Nephron (organoid): ENCODE data around the gene MAMSTR.

Source experiments
- H3K27ac Mint-ChIP-seq, 3 experiments: 2 replicates each; pipeline ENCODE4 v1.8.0; 2020; ENCODE audit warnings: mixed read lengths in 3 of 3, mild to moderate bottlenecking in 2 of 3, moderate library complexity in 1 of 3
- H3K27me3 Mint-ChIP-seq: 2 replicates; pipeline ENCODE4 v1.8.0; 2021; ENCODE audit warnings: low read depth, mild to moderate bottlenecking, moderate library complexity, mixed read lengths
- H3K36me3 Mint-ChIP-seq: 2 replicates; pipeline ENCODE4 v1.8.0; 2020; ENCODE audit warnings: low read depth, mixed read lengths
- H3K4me1 Mint-ChIP-seq: 2 replicates; pipeline ENCODE4 v1.8.0; 2020; ENCODE audit warnings: mixed read lengths
- H3K4me3 Mint-ChIP-seq, 3 experiments: 2 replicates each; pipeline ENCODE4 v1.8.0; 2020; ENCODE audit warnings: mild to moderate bottlenecking in 3 of 3, mixed read lengths in 3 of 3, moderate library complexity in 2 of 3
- H3K9me3 Mint-ChIP-seq: 2 replicates; pipeline ENCODE4 v1.8.0; 2020; ENCODE audit warnings: mixed read lengths
- TF ChIP-seq, protein P1 (sequence below), 3 experiments: fragments of 200-600 bp; sonication (generic); IDR thresholded peaks; one replicate each; pipeline ENCODE4 v1.5.0; 2021; ENCODE audit warnings: antibody characterized with exemption in 3 of 3; ENCODE audit not compliant: unreplicated experiment in 3 of 3

MAMSTR gene

DNA sequence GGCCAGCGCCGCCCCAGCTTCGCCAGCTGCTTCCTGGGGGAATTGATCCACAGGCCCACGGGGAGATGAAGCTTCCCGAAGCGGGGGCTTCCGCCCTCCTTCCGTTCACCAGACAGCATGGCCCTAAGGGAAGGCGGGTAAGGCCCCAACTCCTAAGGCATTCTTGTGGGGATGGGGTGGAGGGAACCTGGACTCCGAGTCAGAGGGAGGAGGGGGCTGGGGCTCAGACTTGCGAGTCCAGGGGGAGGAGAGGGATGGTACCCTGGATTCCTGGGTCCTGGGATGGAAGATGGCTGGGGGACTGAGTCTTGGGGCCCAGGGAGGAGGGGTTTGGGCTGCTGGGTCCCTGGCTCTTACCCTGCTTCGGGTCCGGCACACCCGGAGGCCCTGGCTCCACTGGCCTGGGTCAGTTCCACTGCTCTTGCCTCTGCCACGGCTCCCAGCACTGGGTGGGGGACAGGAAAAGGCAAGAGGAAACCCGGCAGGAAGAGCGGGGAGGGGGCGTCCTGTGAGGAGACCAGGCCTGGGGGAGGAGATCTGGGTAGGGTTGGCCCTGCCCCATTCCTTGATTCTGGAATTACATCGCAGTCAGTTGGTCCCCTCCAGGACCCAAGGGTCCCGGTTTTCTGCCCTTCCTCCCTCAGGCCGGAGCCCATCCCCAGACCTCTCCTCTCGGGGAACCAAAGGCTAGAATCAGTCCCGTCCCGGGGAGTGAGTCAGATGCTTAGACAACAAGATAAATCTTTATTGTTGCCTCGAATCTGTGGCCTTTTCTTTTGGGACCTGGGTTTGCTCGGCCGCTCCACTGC is 20.8 kb upstream of the MAMSTR start, which contains the start of gene RASIP1:
Gene RASIP1 (minus strand): TSS at position 447 of the 809 bp plus-strand sequence. CDS start 328 bp downstream, at position 119.
- Mint-ChIP-seq H3K9me3 (no peaks in the 10 kb centered on the region), H3K27me3 (peaks cover 16% of the 10 kb centered on the region), H3K36me3 (no peaks in the 10 kb centered on the region), H3K27ac (no peak within 1 kb of the TSS), H3K4me3 (peak within 1 kb of the TSS; percentile 66 to 73 (median 70)), H3K4me1 (peaks cover 12% of the 10 kb centered on the region)
- TF ChIP-seq, protein P1, sequence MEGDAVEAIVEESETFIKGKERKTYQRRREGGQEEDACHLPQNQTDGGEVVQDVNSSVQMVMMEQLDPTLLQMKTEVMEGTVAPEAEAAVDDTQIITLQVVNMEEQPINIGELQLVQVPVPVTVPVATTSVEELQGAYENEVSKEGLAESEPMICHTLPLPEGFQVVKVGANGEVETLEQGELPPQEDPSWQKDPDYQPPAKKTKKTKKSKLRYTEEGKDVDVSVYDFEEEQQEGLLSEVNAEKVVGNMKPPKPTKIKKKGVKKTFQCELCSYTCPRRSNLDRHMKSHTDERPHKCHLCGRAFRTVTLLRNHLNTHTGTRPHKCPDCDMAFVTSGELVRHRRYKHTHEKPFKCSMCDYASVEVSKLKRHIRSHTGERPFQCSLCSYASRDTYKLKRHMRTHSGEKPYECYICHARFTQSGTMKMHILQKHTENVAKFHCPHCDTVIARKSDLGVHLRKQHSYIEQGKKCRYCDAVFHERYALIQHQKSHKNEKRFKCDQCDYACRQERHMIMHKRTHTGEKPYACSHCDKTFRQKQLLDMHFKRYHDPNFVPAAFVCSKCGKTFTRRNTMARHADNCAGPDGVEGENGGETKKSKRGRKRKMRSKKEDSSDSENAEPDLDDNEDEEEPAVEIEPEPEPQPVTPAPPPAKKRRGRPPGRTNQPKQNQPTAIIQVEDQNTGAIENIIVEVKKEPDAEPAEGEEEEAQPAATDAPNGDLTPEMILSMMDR (IDR thresholded peaks at IDR 0.05; ENCODE audit: unreplicated experiment in 3 of 3), result no peak

DNA sequence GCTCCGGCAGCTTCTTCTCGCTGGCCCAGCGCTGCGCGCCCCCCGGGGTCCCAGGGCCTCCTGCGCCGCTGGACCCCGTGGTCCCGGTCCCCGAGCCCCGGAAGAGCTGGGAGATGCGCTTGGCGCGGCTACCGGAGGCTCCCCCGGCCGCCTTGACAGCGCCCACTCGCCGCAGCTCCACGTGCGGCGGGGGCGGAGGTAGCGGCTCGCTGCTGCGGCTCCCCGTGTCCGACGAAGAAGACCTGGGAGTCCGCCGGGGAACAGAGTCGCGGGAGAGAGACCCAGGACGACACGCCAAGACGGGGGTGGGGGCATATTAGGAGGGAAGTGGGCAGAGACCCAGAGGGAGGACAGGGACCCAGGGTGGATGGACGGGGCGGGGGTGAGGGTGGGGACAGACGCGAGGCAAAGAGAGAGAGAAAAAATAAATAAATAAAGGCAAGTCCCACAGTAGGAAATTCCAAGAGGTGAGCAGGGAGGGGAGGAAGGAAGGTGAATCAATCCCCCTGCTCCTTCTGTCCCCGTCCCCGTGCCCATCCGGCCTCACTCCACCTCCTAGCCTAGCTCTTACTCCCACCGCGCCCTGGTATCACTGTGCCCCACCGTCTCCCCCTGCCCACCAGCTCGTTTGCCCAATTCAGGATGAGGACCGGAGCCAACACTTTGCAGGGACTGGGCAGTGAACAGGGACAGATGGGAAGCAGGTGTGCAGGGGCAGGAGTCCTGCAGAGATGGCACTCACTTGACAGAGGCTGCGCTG is 20.1 kb upstream of the MAMSTR start:
- Mint-ChIP-seq H3K36me3 (peaks cover 4% of the 10 kb centered on the region), H3K27ac (no peak overlapping the region), H3K9me3 (peaks cover 3% of the 10 kb centered on the region), H3K4me1 (peaks cover 17% of the 10 kb centered on the region), H3K27me3 (peaks cover 20% of the 10 kb centered on the region), H3K4me3 (peak overlapping the region; percentile 66 to 71 (median 70))
- TF ChIP-seq, protein P1 (IDR thresholded peaks at IDR 0.05; ENCODE audit: unreplicated experiment in 3 of 3), result no peak

DNA sequence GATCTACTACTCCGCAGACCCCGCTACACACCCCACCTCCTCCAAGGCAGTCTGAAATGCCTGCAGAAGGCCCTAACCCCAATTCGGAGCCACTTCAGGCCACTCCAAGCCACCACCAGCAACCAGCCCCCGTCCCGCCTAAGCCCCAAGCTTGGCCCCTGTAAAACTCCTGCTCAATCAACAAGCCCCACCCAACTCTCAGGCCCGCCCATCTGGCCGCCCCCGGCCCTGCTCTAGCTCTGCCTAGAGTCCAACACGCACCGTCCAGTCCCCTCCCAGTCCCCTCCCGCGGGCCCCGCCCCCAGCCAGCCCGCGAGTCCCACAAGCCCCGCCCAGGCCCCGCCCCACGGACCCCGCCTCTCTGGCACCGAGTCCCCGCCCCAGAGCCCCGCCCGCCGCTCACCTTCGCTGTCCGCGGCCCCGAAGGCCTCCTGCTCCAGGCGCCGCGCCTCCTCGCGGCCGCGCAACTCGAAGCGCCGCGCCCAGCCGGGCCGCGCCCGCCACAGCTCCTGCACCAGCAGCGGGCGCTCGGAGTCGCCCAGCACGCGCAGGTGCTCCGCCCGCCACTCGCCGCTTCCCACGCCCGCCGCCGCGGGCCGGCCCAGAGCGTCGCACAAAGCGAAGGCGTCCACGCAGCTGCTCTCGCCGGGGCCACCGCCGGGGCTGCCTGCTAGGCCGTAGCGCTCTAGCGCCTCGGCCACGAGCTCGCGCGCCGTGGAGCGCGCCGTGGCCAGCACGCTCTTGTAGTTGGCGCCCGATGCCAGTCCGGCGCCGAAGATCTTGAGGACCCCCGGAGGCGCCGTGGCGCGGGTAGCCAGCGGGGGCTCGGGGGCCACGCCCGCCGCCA is 19.3 kb upstream of the MAMSTR start:
- Mint-ChIP-seq H3K27ac (peak overlapping the region; percentile 89 to 94 (median 93)), H3K36me3 (peaks cover 4% of the 10 kb centered on the region), H3K4me1 (peaks cover 17% of the 10 kb centered on the region), H3K9me3 (peaks cover 3% of the 10 kb centered on the region), H3K4me3 (peak overlapping the region; percentile 82 to 93 (median 86)), H3K27me3 (peaks cover 20% of the 10 kb centered on the region)
- TF ChIP-seq, protein P1 (IDR thresholded peaks at IDR 0.05; ENCODE audit: unreplicated experiment in 3 of 3), result peak; percentile 17 to 41 (median 31)

DNA sequence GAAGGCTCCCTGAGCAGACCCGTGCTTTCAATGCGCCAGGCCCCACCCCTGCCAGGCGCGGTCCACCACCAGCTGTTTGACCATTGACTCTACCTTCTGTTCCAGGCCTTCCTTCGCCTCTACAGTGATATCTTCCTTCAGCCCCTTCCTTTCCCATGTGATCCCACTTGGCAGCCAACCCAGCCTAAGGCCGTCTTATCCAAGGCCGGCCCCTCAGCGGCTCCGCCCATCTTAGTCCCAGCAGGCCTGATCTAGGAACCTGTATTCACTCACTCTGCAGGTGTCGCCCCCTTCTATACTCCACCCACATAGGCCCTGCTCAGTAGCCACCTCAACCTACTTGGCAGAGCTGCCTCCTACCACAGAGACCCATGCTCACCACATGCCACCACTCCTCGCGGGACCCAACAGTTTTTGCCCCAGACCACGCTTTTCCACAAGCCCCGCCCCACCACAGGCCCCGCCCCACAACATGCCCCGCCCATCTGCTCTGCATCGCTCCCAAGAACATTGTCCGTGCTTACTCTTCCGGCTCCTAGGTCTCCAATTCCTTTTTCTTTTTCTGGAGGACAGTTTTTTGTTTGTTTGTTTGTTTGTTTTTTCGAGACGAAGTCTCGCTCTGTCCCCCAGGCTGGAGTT is 18.0 kb upstream of the MAMSTR start:
- TF ChIP-seq, protein P1 (IDR thresholded peaks at IDR 0.05; ENCODE audit: unreplicated experiment in 3 of 3), result no peak
- Mint-ChIP-seq H3K27ac (peak overlapping the region in 2 of 3 experiments; percentile 35 to 68), H3K9me3 (peaks cover 3% of the 10 kb centered on the region), H3K4me1 (peaks cover 17% of the 10 kb centered on the region), H3K36me3 (peaks cover 4% of the 10 kb centered on the region), H3K27me3 (peaks cover 20% of the 10 kb centered on the region), H3K4me3 (peak overlapping the region; percentile 76 to 93 (median 82))

DNA sequence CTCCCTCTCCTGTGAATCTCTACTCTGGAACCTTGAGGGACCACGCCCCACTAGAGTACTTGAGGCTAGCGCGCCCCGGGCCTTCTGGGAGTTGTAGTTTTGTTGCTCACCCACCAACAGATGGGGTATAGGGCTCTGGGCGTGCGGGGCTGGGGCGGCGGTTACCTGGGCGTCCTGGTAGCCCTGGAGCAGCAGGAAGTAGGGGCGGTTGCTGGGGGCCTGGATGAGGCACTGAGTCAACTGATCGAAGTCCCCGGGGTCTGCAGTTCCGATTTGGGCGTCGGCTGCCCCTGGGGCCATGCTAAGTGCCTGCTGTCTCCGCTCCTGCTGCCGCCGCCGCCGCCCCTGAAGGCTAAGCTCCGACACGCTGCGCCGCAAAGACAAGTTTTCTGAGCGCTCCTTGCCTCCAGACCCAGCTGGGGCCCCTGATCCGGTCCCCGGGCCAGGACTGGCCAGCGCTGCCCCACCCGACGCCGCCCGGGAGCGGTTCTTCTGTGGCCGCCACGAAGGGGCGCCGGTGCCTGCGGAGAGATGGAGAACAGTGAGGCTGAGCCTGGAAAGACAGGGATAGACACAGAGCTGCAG is 15.6 kb upstream of the MAMSTR start:
- H3K4me1 Mint-ChIP-seq, result peaks cover 17% of the 10 kb centered on the region
- peak overlapping the region; percentile 73 to 80 (median 78) for H3K4me3 Mint-ChIP-seq
- H3K27ac Mint-ChIP-seq, result peak overlapping the region; percentile 15 to 78 (median 65)
- peaks cover 16% of the 10 kb centered on the region for H3K36me3 Mint-ChIP-seq
- peaks cover 13% of the 10 kb centered on the region for H3K27me3 Mint-ChIP-seq
- TF ChIP-seq, protein P1 (IDR thresholded peaks at IDR 0.05; ENCODE audit: unreplicated experiment in 3 of 3), result no peak
- H3K9me3 Mint-ChIP-seq, result peaks cover 6% of the 10 kb centered on the region
